ENCODE measurements around the gene WDR7. TPM values are rescaled to one million over a fixed set of nuclear protein-coding genes. Genes with fewer than 3 reads are reported as not detected.
A peak's percentile ranks its signal among the peaks of the same experiment; 100 is the strongest.

WDR7 gene
- polyA plus RNA-seq, 2 of the 4 experiments (the other 2 are of a cell fraction) = 4.2 to 7.0 TPM

GRCh38 chr18:56641714-56642337, 9.3 kb upstream of the WDR7 start:
- CTCF ChIA-PET = interaction anchor here (0.8 kb wide), 3 partner anchors 9 to 66 kb away, joined by 3 read pairs; partner anchors contain the start of gene WDR7
- no peak for ATAC-seq
- H3K4me3 ChIP-seq = no peak overlapping the region
- H3K27ac ChIP-seq = no peak overlapping the region
- H3K4me1 ChIP-seq = no peaks in the 10 kb centered on the region
- DNase-seq (ENCODE audit: low read depth in 1 of 2, low spot score in 1 of 2) = peak in 1 of 2 experiments; percentile 13
- H3K4me2 ChIP-seq = no peak overlapping the region
- POLR2A ChIA-PET = no interaction called here
- H3K9me3 ChIP-seq = no peaks in the 10 kb centered on the region
- FAIRE-seq = no peak
- TF ChIP-seq ZSCAN20 (CRISPR knock-in tag; IDR thresholded peaks at IDR 0.05) (no peak), BHLHE40 (IDR thresholded peaks at IDR 0.05; ENCODE audit: low read depth, low read length) (no peak), NPAS2 (CRISPR knock-in tag; IDR thresholded peaks at IDR 0.05; ENCODE audit: borderline replicate concordance) (no peak), NFE2L2 (conservative IDR thresholded peaks at IDR 0.05; ENCODE audit: low read length) (no peak), CHD4 (IDR thresholded peaks at IDR 0.05; ENCODE audit: borderline replicate concordance) (no peak), GATA3 (IDR thresholded peaks at IDR 0.05; ENCODE audit: borderline replicate concordance) (no peak), HEYL (CRISPR knock-in tag; IDR thresholded peaks at IDR 0.05) (no peak), FOSL2 (IDR thresholded peaks at IDR 0.05) (no peak), FOSL2 (CRISPR knock-in tag; IDR thresholded peaks at IDR 0.05) (no peak), CTCF (IDR thresholded peaks at IDR 0.05) (no peak), HOXB5 (CRISPR knock-in tag; IDR thresholded peaks at IDR 0.05) (no peak), HDAC2 (IDR thresholded peaks at IDR 0.05) (no peak), EHF (CRISPR knock-in tag; IDR thresholded peaks at IDR 0.05) (no peak), RAD21 (conservative IDR thresholded peaks at IDR 0.05 in 1 of 2, IDR thresholded peaks at IDR 0.05 in 1 of 2) (no peak)
- 38% methylated on average over 7 of the region's 8 CpGs for WGBS (ENCODE audit: missing lambda C conversion rate)

- FAIRE-seq = no peak
Observed at GRCh38 chr18:56643381-56643780, 7.8 kb upstream of the WDR7 start.

More at GRCh38 chr18:56643381-56643780, 7.8 kb upstream of the WDR7 start:
- CTCF ChIA-PET = no interaction called here
- H3K4me3 ChIP-seq = no peak overlapping the region
- POLR2A ChIA-PET = no interaction called here
- ATAC-seq = no peak
- no peaks in the 10 kb centered on the region for H3K4me1 ChIP-seq
- H3K4me2 ChIP-seq = no peak overlapping the region
- WGBS (ENCODE audit: missing lambda C conversion rate) = 82% methylated on average over 3 of the region's 3 CpGs
- no peak for TF ChIP-seq ZFP36 (IDR thresholded peaks at IDR 0.05; ENCODE audit: borderline replicate concordance, partially characterized antibody)
- TF ChIP-seq TFCP2L1 (CRISPR knock-in tag; IDR thresholded peaks at IDR 0.05) = no peak
- no peak for TF ChIP-seq CBX8 (IDR thresholded peaks at IDR 0.05)
- no peak for TF ChIP-seq ZC3H11A (IDR thresholded peaks at IDR 0.05)
- TF ChIP-seq REST (IDR thresholded peaks at IDR 0.05) = no peak
- no peak for TF ChIP-seq ESRRA (IDR thresholded peaks at IDR 0.05; ENCODE audit: borderline replicate concordance, low read length)
- TF ChIP-seq BHLHE40 (IDR thresholded peaks at IDR 0.05; ENCODE audit: low read depth, low read length) = no peak
- no peak for TF ChIP-seq RFX5 (IDR thresholded peaks at IDR 0.05)
- no peak for TF ChIP-seq FOXS1 (CRISPR knock-in tag; IDR thresholded peaks at IDR 0.05)
- TF ChIP-seq HMGXB4 (CRISPR knock-in tag; IDR thresholded peaks at IDR 0.05; ENCODE audit: borderline replicate concordance) = no peak
- no peak for TF ChIP-seq BCL3 (IDR thresholded peaks at IDR 0.05)
- no peak for TF ChIP-seq RARB (CRISPR knock-in tag; IDR thresholded peaks at IDR 0.05)
- TF ChIP-seq CBX2 (IDR thresholded peaks at IDR 0.05; ENCODE audit: borderline replicate concordance, low read depth) = no peak
- no peak for TF ChIP-seq JUNB (IDR thresholded peaks at IDR 0.05)
- DNase-seq (ENCODE audit: low read depth in 1 of 2, low spot score in 1 of 2) = no peak
- no peak overlapping the region for H3K27ac ChIP-seq
- no peaks in the 10 kb centered on the region for H3K9me3 ChIP-seq

Data from A549 (cell line).